DND-41 (cell line): ENCODE results near the gene AMOT.

Experiments
- EZH2 ChIP-seq: IDR thresholded peaks from 3 replicates; pipeline ENCODE4 v1.6.1; 2012; ENCODE audit warnings: borderline replicate concordance, low read depth, mild to moderate bottlenecking, moderate library complexity, low read length, inconsistent platforms; ENCODE audit not compliant: severe bottlenecking
- TF ChIP-seq, protein P1 (sequence below): IDR thresholded peaks from 2 replicates; pipeline ENCODE4 v1.5.1; 2012; ENCODE audit warnings: borderline replicate concordance, low read length, moderate library complexity, mild to moderate bottlenecking; ENCODE audit not compliant: poor library complexity, severe bottlenecking; ENCODE audit errors: extremely low read depth

DNA sequence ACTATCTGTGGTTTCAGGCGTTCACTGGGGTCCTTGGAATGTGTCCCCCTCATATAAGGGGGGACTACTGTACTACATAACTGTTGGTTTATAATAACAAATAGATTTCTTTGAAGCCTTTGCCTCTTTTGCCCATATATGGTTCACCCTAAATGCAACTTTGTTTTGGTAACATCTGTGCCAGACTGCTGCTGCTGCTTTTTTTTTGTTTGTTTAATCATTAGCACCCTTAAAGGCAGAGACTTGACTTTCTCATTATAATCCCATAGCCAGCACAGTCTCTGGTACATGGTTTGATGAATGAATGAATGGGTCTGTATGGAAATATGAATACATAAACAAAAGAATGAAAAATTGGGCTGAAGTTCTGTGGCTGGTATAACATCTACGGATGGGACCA lies 80.7 kb downstream of the AMOT start:
- TF ChIP-seq, protein P1, sequence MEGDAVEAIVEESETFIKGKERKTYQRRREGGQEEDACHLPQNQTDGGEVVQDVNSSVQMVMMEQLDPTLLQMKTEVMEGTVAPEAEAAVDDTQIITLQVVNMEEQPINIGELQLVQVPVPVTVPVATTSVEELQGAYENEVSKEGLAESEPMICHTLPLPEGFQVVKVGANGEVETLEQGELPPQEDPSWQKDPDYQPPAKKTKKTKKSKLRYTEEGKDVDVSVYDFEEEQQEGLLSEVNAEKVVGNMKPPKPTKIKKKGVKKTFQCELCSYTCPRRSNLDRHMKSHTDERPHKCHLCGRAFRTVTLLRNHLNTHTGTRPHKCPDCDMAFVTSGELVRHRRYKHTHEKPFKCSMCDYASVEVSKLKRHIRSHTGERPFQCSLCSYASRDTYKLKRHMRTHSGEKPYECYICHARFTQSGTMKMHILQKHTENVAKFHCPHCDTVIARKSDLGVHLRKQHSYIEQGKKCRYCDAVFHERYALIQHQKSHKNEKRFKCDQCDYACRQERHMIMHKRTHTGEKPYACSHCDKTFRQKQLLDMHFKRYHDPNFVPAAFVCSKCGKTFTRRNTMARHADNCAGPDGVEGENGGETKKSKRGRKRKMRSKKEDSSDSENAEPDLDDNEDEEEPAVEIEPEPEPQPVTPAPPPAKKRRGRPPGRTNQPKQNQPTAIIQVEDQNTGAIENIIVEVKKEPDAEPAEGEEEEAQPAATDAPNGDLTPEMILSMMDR: no peak
- TF ChIP-seq EZH2: no peak
